HG03354 (cell line): Measurements from ENCODE around the gene FKBP1C.

Source experiments
- ATAC-seq: cut with Tn5 transposase; IDR thresholded peaks from one replicate; pipeline ENCODE4 v1.9.1; 2021; ENCODE audit warnings: mild to moderate bottlenecking; ENCODE audit not compliant: unreplicated experiment, poor library complexity, severe bottlenecking

Gene FKBP1C

GRCh38 chr6:63249875-63250482 lies 38.7 kb downstream of the FKBP1C start:
- ATAC-seq: no peak

GRCh38 chr6:63259153-63259552 lies 47.9 kb downstream of the FKBP1C start:
- ATAC-seq: no peak

- ATAC-seq: peak; percentile 81
Observed at GRCh38 chr6:63261820-63262219, 50.6 kb downstream of the FKBP1C start.
